Stimulated activated CD4-positive, alpha-beta T cell treated with anti-CD3 and anti-CD28 coated beads, Interleukin-2, amount 100 ng/mL, for 4 hours (primary cell): ENCODE measurements around the gene DSCAML1.

Source experiments
- DNase-seq: peaks from one replicate; pipeline ENCODE4 v3.0.0-alpha.2; 2020; ENCODE audit warnings: low read depth

Gene DSCAML1

DNA sequence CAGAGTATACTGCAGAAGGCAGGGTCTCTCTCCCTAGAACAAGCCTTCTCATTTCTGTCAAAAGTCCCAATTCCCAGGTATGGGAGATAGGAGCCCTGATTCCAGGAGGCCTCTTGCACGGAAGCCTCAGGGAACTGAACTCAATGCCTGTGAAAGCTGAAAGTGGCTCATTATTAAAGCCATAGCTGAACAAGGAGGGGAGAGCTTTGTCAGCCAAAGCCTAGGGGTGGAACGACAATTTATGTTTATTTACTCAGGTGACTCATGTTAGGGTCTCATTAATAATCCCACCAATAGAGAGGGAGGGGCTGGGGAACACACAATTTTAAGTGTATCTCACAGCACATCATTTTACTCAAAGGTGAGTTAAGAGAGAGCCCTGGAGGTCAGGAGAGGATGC lies 44.9 kb downstream of the DSCAML1 start:
- no peak for DNase-seq

DNA sequence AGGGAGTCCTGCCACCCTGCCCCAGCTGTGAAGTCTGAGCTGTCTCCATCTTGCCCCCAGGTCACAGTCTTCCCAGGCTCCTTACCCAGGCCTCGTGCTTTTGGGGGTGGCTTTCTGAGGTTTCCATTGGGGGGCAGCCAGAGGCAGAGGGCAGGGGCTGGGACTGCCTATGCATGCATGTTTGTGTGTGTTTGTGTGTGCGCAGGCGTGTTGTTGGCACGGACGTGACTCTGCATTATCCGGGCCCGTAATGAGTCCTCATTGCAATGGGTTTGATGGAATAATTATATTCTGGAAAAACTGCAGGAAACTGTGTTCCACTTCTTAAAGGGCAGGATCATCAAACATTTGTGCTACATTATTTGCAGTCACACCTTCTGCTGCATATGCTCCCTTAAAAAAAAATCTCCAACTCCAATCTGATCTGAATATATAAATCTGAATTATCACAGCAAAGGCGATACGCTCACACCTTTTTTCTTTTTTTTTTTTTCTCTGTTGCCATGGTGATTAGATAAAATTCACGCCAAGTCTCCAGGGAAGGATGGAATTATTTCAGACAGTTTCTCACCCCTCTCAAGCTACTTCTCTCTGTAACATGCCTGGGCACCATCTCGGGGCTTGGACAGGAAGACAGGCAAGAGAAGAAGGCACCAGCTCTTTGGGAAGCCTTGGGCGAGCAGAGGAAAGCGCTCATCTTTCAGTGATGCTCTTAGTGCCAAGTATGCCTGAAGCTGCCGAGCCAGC lies 45.9 kb downstream of the DSCAML1 start:
- no peak for DNase-seq

DNA sequence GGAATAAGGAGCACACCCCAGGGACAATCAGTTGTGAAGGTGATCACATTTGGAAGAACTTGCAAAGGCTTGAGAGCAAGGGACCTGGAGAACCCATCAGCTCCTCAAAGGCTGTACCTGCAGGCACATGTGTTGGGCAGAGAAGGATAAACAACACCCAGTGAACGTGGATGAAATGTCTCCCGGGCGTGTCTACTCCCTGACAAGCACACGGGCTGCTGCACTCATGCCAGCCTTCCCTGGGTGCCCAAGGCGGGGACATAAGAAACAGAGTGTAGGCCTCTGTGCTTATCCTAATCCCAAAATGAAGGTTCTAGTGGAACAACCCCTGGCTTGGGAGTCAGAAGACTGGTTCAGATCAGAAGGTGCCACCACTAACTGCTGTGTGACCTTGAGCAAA lies 46.7 kb downstream of the DSCAML1 start:
- no peak for DNase-seq

DNA sequence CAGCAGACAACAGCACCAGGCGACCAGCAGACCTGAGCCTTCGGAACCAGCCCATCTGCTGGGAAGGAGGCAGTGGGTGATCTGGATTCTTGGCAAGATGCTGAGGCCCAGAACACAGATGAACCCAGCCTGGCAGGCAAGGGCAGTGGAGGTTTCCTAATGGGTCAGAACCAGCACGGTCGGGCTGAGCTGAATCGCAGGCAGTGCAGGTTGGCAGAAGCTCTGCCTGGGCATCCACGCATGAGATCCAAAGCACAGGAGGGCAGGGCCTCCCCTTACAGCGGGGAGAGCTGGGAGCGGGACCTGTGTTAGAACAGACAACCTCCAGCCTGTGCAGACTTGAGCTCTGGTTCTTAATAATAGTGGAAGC lies 47.5 kb downstream of the DSCAML1 start:
- no peak for DNase-seq

DNA sequence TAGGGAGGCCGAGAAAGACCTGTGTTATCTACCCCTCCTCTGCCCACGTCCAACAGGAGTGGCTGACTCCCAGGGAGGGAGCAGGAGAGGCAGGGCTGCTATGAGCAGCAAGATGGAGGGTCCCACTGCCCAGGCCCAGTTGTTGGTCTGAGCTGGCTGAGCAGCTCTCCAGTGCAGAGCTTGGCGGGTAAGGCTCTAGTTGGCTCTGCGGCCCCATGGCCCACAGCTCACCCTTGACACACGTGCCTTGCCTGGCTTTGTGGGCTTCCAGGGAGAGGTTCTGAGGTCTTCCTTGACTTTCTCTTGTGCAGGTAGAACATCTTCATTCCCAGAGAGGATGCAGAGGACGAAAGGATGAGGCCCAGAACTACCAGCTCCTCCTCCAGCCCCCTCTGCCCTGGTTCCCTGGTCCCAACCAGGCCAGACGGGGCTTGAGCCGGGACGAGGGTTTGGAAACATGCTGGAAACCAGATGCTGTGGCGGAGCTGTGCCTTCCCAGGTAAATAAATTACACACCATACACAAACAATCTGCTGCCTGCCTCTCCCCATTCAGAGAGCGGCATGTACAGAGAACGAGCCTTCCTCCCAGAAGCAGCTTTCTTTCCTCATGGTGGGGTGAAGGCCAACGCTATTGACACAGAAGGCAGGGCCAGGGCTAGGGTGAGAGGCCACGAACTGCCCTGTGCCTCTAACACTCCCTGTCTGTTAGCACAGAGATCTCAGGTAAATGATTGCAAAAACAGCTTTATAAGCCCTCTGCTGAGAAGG lies 48.1 kb downstream of the DSCAML1 start:
- DNase-seq, result no peak

DNA sequence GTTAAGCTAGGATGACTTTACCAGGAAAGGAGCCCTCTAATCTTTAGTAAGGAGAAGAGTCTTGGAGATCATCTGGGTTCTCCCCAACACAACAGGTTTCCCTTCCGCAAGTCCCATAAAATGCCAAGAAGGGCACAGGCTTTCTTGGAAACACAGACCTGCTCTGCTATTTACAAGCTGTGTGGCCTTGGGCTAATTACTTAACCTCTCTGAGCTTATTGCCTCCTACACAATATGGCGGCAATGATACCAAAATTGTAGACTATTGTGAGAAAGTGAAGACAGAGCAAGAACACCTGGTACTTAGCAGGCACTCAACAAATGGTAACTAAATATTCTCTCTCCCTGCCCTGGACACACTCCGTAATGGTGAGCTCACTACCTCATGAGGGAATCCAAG lies 49.1 kb downstream of the DSCAML1 start:
- no peak for DNase-seq

DNA sequence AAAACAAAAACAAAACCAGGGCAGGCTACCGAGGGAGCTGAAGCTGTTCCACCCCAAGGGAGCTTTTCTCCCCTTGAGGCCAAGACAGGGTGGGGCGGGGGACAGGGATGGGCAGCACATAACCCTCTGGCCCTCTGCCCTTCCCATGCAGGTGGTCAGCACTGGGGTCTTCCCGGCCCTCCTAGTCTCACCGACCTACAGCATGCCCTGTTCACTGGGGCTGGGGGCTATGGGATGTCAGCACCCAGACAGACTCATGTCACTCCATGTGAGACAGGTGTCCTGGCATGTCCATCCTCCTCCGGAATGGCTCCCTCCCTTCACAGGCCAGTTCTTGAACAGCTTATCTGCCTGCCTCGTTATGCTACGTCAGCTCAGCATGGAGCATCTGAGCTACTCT lies 51.7 kb downstream of the DSCAML1 start:
- DNase-seq, result no peak

DNA sequence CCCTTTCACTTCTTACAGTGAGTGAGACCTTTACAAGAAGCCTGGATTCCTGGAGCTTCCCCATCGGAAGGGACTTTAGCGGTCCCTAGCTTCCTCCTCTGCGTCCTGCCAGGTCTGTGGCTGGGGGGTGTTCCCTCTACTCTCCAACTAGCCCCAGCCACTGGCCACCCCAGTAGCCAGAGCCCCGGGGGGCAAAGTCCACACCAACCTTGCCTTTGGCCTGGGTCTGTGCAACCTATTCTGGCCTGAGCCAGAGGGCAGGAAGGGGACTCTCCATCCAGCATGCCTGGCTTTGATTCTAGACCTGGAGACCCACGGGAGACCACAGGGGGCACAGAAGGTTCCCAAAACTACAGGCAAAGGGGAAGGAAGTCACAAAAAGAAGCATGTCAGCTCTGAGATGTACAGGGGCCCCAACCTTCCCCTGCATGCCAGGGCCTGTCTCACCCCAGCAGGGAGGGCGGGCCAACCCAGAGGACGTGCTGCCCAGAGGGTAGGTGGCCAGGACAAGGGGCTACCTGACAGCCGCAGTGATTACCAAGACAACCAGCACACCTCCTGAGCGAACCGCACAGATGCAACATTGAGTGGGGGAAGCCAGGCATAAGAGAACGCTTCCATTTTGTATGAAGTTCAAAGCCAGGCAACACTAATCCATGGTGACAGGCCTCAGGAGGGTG lies 52.4 kb downstream of the DSCAML1 start:
- no peak for DNase-seq

DNA sequence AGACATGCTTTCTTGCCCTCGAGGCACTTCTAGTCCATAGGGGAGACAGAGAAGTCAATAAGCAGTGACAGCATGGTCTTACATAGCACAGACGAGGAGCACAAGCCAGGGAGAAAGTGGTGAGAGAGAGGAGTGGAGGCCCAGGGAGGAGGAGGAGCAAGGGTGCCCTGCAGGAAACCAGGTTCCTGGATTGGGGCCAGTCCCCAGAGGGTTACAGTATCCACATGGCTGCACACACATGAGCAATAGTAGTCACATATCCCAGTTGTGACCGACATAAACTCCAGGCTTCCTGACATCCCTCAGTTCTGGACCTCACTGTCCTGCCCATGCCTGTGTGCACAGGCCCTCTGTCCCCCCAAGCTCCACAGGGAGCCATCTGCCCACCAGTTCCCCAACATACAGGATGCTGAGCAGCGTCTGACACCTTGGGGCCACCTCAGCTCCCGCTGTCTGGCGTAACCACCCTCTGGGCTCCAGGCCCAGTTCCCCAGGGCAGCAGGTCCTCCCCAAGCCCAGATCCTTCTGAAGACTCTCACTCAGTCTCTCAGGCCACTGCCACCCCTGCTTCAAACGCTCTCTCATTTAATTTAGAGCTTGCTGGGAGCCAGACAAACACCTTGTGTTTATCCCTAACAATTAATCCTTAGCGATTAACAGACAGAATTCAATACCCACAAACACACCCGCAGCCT lies 53.7 kb downstream of the DSCAML1 start:
- DNase-seq, result no peak

DNA sequence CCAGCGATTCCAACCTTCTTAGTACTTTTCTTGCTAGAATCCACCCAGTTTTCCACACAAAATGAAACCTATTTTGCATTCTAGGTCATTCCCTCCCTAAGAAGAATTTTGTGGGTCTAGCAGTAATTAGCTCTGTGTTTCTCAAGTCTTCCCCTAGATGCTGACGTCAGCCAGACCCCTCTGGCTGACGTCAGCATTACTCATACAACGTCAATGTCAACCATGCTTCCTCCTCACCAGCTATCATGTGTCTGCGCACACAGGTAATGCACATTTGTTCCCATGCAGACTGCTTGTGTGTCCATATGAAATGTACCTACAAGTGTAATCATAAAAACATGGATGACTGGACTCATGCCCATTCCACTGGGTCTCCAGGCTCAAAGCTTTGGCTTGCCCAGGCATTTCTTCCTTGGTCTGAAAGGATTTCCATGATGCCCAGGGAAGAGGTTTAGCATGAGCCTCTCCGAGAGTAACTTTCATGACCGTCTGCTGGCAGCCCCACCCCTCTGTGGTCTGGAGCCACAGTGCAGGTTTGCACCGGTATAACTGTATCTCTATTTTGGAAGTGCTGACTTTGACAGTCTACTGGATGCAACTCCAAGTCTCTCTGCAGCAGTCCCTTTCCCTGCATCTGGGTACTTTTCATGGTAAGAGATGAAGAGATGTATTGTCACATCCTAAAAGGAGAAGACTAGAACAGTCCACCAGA lies 58.6 kb downstream of the DSCAML1 start:
- DNase-seq, result no peak

DNA sequence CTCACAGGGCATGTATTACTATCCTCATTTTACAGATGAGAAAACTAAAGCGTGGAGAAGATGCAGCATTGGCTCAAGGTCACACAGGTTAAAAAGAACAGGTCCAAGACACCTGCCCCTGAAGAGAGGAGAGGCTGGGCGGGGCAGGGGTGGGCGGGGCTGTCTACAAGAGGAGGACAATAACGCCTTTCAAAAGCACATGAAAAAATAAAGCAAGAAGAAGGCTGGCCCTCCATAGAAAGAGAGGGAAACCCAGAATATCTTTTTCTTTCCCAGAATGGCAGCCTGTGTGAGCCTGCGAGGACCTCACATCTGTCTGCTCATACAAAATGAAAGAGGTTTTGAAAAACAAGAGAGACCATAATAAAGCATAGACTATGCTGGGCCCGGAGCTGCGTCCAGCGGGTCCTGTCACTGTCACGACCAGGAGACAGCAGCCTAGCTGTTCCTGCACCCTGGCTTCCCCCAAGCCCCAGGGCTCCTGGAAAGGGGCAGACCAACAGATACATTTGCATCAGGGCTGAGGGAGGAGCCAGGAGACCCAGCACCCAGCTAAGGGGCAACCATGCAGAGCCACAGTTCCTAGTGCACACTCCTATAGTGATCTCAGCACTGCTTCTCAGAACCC lies 61.6 kb downstream of the DSCAML1 start:
- no peak for DNase-seq

DNA sequence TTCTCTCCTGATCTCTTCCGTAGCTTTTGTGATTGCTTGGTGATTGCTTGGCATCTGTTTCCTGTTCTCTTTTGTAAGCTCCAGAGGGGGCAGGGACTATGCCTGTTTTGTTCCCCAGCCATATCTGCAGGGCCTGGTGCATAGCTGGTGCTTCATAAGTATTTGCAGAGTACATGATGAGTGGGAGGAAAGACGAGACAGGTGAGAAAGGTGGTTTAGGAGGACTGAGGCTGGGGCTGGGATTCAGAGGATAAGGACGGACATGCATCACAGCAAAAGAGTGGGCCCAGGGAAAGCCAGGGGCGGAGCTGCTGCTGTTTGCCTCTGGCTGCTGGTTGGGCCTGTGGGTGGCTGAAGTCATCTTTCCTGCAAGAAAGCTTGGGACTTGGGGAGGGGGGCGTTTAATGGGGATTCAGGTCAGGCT lies 62.4 kb downstream of the DSCAML1 start:
- DNase-seq, result no peak

DNA sequence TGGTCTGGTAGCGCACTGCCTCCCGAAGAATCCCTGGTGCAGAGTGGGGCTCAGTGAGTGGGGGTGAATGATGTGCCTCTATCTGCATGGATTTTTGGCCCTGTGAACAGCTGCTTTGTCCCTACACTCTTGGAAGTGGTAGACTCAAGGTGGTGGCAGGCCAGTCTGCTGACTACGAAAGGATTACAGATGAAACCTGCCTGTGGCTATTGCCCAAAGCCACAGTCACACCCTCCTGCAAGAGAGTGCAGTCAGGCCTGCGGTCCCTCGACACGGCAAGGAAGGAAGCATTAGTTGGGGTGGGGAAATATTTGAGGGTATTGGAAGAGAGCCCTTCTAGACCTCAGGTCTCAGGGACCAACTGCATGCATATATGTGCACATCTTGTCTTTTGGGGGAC lies 63.7 kb downstream of the DSCAML1 start:
- DNase-seq, result no peak

DNA sequence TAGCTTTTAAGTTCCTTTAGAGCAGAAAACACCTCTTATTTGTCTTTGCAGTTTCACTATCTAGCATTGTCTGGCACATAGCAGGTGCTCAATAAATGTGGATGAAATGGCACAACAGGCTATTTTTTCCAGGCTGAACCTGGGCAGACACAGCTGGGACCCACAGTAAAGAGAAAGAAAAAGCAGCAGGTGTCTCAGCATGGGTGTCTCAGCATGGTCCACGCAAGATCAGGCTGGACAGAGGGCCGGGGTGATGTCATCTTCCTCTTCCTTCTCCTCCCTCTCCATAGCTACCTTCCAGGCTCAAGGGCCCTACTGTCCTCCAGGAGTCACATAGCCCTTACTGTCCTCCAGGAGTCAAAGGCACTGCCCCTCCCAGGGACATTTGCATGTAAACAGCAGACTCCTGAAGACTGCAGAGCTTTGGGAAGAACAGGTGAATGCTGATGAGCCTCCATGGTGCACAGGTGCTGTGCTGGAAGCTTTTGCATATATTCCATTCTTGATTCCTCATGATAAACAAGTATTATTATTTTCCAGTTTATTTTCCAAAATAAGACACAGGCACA lies 65.2 kb downstream of the DSCAML1 start:
- DNase-seq, result no peak

DNA sequence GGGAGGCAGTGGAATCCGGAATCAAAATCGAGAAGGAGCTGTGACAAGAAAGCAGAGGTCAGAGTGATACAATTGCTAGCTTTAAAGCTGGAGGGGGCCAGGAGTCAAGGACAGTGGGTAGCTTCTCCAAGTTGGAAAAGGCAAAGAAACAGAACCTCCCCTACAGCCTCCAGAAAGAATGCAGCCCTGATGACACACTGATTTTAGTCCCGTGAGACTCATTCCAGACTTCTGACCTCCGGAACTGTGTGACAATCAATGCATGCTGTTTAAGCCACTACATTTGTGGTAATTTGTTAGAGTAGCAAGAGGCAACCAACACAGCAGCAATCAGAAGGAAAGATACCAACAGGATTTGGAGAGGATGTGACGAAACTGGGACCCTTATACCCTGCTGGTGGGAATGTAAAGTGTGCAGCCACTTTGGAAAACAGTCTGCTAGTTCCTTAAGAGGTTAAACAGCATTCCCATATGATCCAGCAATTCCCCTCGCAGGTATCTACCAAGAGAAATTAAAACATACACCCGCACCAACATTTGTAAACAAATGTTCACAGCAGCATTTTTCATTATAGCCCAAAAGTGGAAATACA lies 66.7 kb downstream of the DSCAML1 start:
- DNase-seq, result no peak

DNA sequence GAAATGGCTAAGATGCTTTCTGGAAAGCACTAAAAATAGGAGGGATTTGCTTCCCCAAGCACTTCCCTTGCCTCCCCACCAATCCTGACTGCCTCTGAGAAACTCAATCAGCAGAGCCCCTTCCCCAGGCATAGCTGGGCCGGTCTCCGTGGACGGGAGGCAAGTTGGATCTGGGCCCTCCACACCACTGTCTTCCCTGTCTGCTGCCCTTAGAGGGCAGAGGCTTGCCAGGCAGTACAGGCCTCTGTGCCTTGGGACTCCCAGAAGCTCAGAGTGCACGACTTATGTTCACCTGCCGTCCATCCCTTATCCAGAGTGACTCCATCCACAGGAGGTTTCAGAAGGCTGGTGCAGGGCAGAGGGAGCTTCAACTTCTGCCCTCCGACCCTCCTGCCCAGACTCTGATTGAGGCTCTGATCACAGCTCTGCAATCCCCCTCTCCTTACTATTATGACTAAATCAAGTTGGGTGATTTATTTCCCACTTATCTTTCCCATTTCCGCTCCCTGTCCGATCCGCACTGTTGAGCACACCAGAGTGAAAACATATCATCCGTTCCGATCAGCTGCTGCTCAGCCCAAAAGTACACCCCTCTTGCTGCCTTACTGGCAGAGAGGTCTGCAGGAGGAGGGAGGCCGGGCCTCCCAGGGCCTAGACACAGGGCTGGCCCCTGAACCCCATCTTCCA lies 71.8 kb downstream of the DSCAML1 start:
- DNase-seq, result no peak

DNA sequence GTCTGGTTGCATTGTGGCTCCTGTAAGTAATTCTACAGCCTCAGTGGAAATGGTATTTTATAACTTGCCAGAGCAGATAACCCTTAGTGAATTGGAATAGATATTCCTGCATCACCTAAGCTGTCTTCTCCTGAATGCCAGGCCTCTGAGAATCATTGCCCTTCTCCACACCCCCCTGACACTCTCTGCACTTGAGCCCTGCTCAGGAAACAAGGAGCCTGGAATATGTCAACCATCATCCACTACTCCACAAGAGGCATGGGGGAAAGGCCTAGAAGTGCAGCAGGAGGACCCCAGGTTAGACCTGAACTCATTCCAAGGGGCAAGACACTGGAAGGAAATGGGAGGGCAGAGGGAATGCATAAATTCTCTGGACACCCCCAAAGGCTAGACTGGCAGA lies 72.4 kb downstream of the DSCAML1 start:
- DNase-seq, result no peak

DNA sequence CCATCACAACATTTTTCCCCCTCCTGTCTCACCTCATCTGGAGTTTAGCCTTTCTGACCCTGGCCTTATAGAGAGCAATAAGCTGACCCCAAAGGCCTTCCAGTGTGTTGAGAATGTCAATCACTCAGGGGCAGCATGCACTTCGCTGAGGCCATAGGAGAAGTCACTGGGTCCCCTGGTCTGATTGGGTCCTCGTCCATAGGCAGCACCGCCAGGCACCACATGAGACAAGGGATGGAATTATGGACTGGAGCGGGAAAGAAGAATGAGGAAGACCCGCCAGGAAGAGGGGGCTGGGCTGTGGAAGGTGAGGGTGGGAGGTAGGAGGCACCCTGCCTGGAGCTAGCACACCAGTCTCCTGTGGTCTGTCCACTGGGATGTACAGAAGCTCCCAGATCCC lies 72.9 kb downstream of the DSCAML1 start:
- DNase-seq, result no peak

DNA sequence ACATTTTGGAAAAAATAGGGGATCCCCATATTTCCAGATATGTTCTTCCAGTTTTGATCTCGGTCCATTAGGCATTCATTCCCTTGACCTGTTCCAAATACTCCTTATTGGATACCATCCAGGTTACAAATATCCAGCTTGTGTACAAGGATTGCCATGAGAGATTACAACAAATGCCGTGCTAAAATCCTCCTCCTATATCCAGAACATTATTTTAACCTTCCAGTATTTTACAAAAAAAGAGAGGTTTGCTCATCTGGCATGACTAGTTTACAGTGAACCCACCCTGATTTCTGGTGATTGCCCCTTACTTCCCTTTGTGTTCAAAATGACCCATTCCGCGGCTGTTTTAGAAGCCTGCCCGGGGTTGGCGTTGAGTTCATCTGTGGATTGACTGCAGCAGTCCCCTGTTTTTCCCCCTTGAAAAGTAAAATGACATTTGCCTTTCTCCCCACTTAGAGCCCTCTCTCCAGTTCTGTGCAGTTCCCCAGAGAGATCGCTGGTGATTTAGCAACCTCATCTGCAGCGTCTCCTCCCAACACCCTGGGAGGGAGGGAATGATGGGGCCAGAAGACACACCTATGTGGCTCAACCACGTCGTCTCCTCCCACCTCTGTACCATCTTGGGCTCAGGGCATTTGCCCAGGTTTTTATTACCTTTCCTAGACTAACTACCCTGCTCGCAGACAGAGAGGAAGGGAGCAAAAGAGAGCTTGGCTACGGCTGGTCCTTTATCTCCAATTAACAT lies 73.6 kb downstream of the DSCAML1 start:
- no peak for DNase-seq
